Fibroblast of villous mesenchyme (primary cell): ENCODE data around the gene PAK6. TPM values are rescaled to one million over a fixed set of nuclear protein-coding genes. Genes with fewer than 3 reads are reported as not detected.

Experiments used
- DNase-seq: peaks from one replicate; pipeline ENCODE4 v3.0.0-alpha.2; 2010; ENCODE audit warnings: low read depth
- H3K4me3 ChIP-seq: 2 replicates; pipeline ENCODE4 v1.5.1; 2011; ENCODE audit warnings: low read depth, mild to moderate bottlenecking, low read length
- CTCF ChIP-seq: IDR thresholded peaks from 2 replicates; pipeline ENCODE4 v1.5.1; 2012; ENCODE audit warnings: low read depth, mild to moderate bottlenecking, low read length; ENCODE audit not compliant: insufficient read depth
- total RNA-seq: library from RNA; depleted of rRNA; stranded (reverse); fragments of >200 nt; gene quantifications from 2 replicates; pipeline ENCODE4 v1.2.3, GENCODE V29; 2012

The PAK6 gene
- total RNA-seq, 1 donor: under 0.01 TPM

DNA sequence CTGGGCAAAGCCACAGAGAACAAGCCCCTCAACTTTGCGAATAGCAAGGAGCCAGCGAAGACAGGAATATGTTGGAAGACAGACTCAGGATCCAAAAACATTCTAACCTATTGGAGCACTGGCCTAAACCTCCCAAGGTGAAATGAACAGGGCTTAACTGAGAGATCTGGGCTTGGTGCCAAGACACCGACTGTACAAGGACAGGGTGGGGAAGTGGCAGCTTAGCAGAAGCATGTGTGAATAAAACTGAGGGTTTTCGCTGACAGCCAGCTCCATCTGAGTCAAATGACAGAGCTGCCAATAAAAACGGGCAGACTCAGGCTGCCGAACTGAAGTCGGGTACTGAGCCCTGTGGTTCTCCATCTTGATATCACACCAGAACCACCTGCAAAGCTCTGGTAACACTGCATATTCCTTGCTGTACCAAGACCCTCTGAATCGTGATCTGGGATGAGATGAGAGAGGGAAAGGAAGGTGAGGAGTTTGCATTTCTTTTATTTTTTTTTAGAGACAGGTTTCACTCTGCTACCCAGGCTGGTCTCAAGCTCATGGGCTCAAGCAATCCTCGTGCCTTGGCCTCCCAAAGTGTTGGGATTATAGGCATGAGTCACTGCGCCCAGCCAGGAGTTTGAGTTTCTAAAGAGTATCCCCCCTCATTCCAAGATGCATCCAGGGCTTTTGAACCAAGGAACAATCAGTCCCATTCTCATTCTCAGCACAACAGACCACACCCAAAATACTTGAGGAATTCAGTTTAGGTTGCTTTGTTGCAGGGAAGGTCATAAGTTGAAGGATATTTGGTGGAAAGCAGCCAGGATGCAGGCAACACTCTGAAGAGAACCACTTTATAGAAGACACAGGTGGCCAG, 74.9 kb downstream of the PAK6 start:
- no peak for DNase-seq
- H3K4me3 ChIP-seq: no peak overlapping the region
- no peak for TF ChIP-seq CTCF

- no peak for DNase-seq
- no peak for TF ChIP-seq CTCF
- no peak overlapping the region for H3K4me3 ChIP-seq
These were observed 75.9 kb downstream of the PAK6 start for GRCh38 chr15:40314723-40315276.

DNA sequence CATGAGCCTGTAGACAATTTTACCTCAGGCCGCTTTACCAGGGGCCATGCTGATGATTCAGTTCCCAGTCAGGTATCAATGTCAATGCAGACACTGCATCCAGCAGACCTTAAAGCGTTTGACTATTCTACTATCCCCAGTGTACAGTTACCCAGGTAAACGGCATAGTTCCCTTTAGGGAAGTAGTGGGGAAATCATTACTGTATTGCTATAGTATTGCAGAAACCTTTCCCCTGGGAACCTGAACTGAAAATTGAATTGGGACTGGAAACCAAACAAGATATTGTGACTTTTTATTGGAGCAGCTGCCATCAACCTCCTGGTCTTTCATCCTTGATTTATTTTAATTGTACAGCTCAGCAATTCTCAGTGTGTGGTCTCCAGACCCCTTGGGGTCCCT, 78.1 kb downstream of the PAK6 start:
- TF ChIP-seq CTCF: no peak

DNA sequence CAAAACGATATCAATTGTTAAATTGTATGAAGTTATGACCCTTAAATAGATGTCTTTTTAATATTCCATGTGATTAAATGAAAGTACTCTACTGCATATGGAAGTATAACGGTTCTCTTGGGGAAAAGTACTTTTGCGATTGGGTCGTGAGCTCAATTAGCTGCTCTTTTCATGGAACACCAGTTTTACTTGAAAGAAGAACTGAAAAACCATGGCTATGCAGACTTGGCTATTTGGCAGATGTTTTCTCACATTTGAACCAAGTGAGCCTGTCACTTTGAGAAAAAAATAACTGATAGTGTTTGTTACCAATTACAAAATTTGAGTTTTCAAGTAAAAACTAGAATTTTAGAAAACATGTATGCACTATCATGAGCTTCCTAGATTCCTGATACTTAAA, 78.7 kb downstream of the PAK6 start:
- TF ChIP-seq CTCF: no peak
- no peak for DNase-seq
- H3K4me3 ChIP-seq: no peak overlapping the region

More for the DNA sequence above, 78.1 kb downstream of the PAK6 start:
- no peak for DNase-seq
- no peak overlapping the region for H3K4me3 ChIP-seq

DNA sequence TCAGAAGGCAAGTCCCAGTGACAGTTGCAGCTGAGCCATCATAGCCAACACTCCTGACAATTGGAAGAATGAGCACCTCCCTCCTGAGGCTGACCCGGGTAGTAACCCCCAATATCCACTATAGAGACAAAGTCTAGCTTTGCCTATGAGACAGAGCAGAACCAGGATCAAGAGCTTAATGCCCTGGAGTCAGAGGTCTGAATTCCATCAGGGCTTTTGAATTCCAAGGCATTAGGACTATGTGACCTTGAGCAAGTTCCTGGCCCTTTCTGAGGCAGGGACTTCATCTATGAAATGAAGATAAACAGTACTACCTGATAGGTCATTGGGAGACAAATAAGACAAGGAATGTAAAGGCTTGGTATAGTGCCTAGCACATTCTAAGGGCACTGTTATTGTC, 81.5 kb downstream of the PAK6 start:
- no peak for TF ChIP-seq CTCF
- no peak overlapping the region for H3K4me3 ChIP-seq
- DNase-seq: no peak

GRCh38 chr15:40320931-40321371, 82.1 kb downstream of the PAK6 start:
- H3K4me3 ChIP-seq: no peak overlapping the region
- TF ChIP-seq CTCF: peak; percentile 89
- DNase-seq: peak; percentile 74
